Measurements from ENCODE around the gene U2SURP. TPM values are rescaled to one million over a fixed set of nuclear protein-coding genes. Genes with fewer than 3 reads are reported as not detected.

U2SURP gene
- total RNA-seq, 2 donors from 2014 or later: 59.4 to 70.2 TPM

- Histone ChIP-seq H3K27ac (no peak overlapping the region), H3K4me1 (no peaks in the 10 kb centered on the region), H3K9ac (ENCODE audit: low read depth in 2 of 2, low read length in 2 of 2) (no peak overlapping the region), H3K4me3 (no peak overlapping the region), H3K36me3 (no peaks in the 10 kb centered on the region), H3K27me3 (no peaks in the 10 kb centered on the region), H3K9me3 (no peaks in the 10 kb centered on the region)
- no peak for DNase-seq
- no peak for TF ChIP-seq CTCF (IDR thresholded peaks at IDR 0.05)
- intact Hi-C loops (cut with DNase I): no loop called here
These were observed 102.3 kb downstream of the U2SURP start for GRCh38 chr3:143103652-143104051.

GRCh38 chr3:143105170-143105569, 103.8 kb downstream of the U2SURP start:
- no peak for DNase-seq
- intact Hi-C loops (cut with DNase I): no loop called here
- H3K27ac ChIP-seq: no peak overlapping the region
- H3K9ac ChIP-seq (ENCODE audit: low read depth in 2 of 2, low read length in 2 of 2): no peak overlapping the region
- H3K27me3 ChIP-seq: no peaks in the 10 kb centered on the region
- H3K4me3 ChIP-seq: no peak overlapping the region
- no peaks in the 10 kb centered on the region for H3K36me3 ChIP-seq
- no peaks in the 10 kb centered on the region for H3K4me1 ChIP-seq
- no peaks in the 10 kb centered on the region for H3K9me3 ChIP-seq
- no peak for TF ChIP-seq CTCF (IDR thresholded peaks at IDR 0.05)

DNA sequence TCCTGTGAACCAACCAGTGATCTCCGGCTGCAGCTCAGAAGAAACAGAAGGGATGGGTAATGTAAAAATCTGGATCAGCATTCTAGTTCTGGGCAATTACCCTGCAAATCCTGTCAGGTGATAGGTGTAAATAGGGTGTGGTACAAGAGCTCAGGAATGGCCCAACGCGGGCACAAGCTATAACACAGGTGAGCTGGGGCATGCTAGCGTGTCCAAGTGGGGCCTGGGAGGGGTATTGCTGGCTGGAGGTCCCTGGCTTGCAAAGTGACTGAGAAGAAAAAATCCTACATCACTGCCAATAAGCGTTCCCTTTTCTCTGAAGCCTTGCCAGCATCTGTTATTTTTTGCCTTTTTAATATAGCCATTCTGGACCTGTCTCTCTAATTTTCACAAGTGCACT, 108.5 kb downstream of the U2SURP start:
- TF ChIP-seq CTCF (IDR thresholded peaks at IDR 0.05): no peak
- Histone ChIP-seq H3K9ac (ENCODE audit: low read depth in 2 of 2, low read length in 2 of 2) (no peak overlapping the region), H3K4me1 (no peaks in the 10 kb centered on the region), H3K9me3 (no peaks in the 10 kb centered on the region), H3K4me3 (no peak overlapping the region), H3K27ac (no peak overlapping the region), H3K27me3 (no peaks in the 10 kb centered on the region), H3K36me3 (no peaks in the 10 kb centered on the region)
- DNase-seq: no peak
- intact Hi-C loops (cut with DNase I): no loop called here

Other genes with a start within 250 kb of the U2SURP start
- 1 to 10 TPM; 1.0 to 1.9 TPM for gene PCOLCE2, start 112.5 kb upstream of the U2SURP start, total RNA-seq
- not detected for gene PAQR9, start 37.9 kb upstream of the U2SURP start, total RNA-seq
- 1 to 10 TPM; 1.8 to 2.5 TPM for gene CHST2, start 118.2 kb downstream of the U2SURP start, total RNA-seq